ENCODE measurements around the gene SIPA1L2.
A peak's percentile ranks its signal among the peaks of the same experiment; 100 is the strongest.
"Not testable (repeated sequence)": the region's sequence is repeated elsewhere in the genome, so short reads cannot be mapped to it uniquely, and the experiment has no call there.

SIPA1L2 gene

GRCh38 chr1:232615306-232615800 lies 14.6 kb downstream of the SIPA1L2 start:
- no peak for DNase-seq

DNA sequence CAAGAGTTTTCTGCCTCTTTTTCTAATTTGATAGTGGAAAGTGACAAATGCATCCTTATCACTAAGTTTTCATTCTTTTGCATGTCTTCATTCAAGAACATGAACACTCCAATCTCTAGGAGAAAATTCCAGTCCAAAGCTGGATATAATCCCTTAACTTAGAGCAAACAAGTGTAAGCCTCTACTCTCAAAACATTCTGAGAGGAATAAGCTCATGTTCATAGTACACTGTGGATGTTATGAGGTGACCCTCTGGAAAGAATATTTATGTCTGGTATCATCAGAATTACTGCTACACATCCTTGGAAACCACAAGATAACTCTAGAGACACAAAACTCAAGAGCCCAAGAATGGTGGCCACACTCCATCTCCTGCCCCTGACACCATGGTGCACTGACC lies 15.1 kb downstream of the SIPA1L2 start:
- no peak for DNase-seq

DNA sequence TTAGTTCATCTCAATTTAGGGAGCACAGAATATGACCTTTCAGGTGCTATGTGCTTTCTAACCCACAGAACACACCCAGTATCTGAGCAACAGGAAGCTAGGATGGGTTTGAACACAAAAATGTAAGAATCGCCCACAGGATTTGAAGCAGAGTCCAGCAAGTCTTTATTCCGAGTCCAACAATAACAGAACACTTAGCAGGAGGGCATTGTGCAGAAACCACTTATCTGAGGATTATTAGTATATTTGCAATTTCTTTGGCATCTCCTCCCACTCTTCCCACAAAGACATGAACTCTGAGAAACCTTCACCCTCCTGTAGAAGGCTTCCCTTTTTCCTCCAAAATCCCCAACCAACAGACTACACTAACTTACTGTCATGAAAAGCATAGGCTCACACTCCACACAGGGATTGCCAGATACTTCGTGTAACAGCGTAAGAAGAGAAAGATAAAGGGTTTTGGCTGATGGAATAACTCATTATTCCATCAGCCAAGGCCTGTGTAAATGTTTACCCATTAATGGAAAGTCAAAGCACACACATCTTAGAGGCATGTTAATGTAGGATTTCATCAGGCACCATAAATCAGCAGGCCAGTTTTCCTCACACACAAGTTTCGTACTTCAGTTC lies 16.1 kb downstream of the SIPA1L2 start:
- DNase-seq = peak; percentile 85

DNA sequence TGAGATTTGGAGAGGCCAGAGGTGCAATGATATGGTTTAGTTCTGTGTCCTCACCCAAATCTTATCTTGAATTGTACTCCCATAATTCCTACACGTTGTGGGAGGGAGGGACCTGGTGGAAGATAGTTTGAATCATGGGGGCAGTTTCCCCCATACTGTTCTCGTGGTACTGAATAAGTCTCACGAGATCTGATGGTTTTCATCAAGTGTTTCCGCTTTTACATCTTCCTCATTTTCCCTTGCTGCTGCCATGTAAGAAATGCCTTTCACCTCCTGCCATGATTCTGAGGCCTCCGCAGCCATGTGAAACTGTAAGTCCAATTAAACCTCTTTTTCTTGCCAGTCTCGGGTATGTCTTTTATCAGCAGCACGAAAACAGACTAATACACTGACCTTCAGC lies 17.1 kb downstream of the SIPA1L2 start:
- DNase-seq = not testable (repeated sequence)

GRCh38 chr1:232611834-232612233 lies 18.1 kb downstream of the SIPA1L2 start:
- no peak for DNase-seq

- not testable (repeated sequence) for DNase-seq
Observed at GRCh38 chr1:232610902-232611745, 18.8 kb downstream of the SIPA1L2 start.

DNA sequence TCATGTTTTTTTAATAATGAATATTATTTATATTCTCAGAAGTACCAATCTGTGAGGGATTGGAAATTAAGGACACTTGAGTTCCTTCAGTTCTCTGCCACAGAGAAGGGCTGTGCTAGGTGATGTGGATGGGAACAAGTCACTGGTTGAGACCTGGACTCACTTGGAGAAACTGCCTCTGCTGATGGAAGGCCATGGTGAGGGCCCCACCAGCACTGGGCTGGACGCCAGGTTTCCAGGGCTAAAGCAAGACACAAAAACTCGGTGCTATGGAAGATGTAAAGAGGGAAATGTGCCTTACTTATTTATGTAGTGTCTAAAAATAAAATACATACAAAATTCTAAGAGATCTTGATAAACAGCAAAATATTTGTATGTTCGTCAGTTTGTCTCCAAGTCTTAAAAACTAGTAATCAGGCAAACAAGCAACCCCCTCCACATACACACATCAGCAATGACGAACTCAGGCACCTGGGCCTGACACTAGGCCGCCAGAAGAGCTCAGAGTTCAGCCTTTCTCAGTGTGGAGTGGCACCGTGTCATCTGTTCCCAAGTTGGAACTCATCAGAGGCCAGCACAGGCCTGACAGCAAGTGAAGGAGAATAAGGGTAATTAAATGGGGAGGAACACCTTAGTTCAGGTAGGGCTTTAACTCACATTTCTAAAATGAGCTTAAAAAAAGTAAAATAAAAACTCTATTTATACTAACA lies 19.6 kb downstream of the SIPA1L2 start:
- no peak for DNase-seq

- DNase-seq = no peak
Observed at GRCh38 chr1:232608427-232608826, 21.5 kb downstream of the SIPA1L2 start.

DNA sequence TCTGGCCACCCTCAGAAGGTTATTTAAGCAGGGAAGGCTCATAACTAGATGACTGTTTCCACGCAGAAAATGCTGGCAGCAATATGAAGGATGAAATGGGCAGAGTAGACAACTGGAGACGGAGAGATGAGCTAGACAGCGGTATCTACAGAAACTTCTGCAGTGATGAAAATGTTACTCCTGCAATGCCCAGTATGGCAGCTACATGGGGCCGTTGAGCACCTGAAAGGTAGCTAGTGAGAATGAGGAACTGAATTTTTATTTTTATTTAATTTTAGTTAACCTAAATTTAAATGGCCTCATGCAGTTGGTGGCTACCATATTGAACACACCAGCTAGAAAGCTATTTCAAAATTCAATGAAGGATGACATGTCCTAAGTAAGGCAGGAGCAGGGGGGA lies 27.3 kb downstream of the SIPA1L2 start:
- DNase-seq = no peak

- peak; percentile 33 for DNase-seq
Observed at GRCh38 chr1:232600424-232601258, 29.3 kb downstream of the SIPA1L2 start.

DNA sequence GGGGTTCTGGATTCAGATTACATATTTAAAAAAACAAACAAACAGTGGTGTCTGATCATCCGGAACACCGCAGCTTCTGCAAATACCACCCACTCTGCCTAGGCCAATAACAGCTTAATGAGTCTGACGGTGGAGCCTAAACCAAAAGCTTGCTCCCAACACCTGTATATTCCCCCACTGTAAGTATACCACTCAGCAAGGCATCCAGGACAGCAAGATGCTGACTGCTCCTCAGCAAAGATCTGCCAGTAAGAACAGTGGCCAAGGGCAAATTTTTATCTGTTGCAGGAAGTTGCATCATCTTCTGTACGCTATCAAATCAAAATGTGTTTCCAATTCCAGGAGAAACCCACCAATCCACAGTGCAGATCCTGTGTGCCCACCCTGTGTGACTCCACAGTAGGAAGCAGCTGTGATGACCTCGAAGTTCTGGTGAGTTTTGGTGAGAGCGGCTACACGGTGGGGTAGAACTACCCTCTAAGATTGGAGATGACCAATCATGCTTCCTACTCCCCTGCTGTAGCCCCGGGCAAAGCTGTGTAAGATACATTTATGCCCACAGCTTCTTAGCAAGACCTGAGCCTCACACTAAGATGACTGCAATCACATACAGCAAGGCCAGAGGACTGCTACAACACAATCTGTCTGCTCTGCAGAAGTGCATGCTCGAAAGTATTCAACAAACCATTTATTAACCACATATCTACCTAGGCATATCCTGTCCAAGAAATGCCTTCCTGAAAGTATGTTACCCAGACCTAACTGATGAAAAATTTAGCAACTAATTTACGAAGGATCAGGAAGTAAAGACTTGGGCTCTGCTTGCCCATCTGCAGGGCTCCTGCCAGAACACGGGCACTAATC lies 30.5 kb downstream of the SIPA1L2 start:
- DNase-seq = peak; percentile 59

DNA sequence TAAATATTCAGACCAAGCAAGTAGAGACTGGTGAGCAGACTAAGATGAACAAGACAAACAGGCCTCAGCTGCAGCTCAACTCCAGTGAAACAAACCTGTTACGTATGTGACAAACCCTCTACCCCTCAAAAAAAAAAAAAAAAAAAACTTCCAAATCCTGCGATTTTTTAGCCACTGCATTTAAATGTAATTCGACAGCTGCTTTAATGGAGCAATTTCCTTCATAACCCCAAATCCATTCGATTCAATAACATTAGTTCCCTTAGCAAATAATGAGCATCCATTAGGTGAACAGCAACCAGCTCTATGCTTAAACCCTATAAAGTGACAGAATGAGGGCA lies 31.1 kb downstream of the SIPA1L2 start:
- DNase-seq = no peak

- DNase-seq = no peak
Observed at GRCh38 chr1:232598133-232598532, 31.8 kb downstream of the SIPA1L2 start.

GRCh38 chr1:232597721-232598120 lies 32.2 kb downstream of the SIPA1L2 start:
- no peak for DNase-seq

DNA sequence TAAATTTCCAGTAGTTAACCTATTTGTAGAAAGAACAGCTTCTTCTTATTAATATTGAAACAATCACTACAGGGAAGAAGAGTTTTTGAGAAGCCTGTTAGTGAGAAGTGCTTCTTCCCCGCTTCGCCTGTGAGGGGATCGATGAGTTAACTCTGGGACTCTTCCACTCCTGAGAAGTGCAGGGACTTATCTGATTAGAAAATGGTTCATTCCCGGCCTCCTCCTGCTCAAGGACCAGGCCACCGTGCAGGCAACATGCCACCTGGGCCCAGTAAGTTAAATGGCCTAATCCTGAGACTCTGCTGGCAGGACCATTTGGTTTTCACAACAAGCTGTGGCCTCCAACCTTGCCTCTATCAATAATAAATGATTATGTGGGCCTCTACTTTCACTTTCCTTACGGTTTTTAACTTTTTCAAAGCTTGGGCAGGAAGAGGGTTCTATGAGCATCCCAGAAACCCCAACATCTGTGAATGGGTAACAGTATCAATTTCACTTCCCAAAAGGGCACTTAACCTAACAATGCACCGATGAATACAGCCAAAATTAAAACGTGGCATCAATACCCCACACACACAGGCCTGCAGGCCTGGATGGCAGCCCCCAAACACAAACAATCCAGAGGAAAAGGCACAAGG lies 33.1 kb downstream of the SIPA1L2 start:
- DNase-seq = no peak

DNA sequence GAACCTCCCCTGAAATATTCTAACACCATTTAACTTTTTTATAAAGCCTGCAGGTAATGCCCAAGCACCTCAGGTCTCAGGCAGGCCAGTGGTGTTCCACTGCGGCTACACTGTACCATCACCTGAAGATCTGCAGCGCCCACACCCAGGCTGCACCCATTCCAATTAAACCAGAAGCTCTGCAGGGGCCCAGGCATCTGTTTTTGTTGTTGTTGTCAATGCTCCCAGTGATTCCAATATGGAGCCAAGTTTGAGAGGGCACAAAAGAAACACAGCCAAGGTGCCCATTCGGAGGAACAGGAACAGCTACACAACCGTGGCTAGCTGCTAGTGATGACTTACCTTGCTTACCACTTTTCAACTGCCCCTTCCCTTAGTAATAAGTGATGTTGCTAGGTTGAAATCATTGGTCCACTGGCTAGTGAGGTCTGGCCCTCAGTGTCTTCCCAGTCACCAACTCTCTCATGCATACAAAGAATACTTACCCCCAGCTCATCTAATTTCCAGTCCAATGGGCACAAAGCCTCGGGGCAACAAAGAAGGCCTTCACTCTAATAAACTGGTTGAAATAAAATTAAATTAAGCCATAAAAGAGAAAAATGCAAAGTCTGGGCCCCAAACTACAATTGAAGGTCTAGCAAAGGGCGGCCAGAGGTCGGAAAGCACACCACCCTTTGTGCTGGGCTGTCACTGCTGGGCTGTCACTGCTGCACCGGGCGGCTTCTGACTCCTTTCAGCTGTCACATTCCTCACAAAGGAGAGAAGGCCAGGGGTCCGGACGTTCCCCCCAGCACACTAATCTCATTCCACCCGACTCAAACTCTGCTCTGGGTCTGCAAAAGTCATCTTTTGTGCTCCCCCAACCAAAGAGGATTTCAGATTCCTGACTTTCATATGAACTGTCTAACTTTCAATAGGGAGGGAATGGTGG lies 34.9 kb downstream of the SIPA1L2 start:
- DNase-seq = no peak

- no peak for DNase-seq
Observed at GRCh38 chr1:232593717-232594502, 36.0 kb downstream of the SIPA1L2 start.

DNA sequence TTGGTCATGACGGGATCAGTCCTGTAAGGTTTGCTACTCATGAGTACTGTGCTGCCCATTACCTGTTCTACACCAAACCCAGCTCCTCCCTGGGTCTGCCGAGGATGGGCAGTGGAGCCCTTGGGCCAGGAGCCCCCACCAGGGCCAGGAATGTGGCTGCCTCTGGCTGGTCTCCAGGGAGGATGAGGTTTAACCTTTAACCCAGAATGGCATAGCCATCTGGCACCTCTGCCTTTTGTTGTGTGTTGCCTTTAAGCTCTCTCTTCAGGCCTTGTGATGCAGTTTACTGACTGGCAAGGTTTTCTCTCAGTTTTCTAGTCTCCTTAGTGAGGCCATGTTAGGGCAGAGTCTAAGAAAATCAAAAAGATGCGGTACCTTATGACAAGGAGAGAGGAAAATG lies 38.6 kb downstream of the SIPA1L2 start:
- no peak for DNase-seq

- no peak for DNase-seq
Observed at GRCh38 chr1:232590744-232591082, 39.2 kb downstream of the SIPA1L2 start.
